Measurements from ENCODE around the gene KCMF1.

The KCMF1 gene

DNA sequence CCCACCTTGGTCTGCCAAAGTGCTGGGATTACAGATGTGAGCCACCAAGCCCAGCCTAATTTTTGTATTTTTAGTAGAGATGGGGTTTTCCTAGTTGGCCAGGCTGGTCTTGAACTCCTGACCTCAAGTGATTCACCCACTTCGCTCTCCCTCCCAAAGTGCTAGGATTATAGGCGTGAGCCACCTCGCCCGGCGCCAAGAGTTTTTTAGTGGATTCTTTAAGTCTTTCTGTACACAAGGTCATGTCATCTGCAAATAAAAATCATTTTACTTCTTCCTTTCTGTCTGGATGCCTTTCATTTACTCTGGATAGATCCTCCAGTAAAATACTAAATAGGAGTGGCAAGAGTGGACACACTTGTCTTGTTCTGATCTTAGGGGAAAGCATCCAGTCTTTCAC lies 61.7 kb downstream of the KCMF1 start:
- no peak for DNase-seq

DNA sequence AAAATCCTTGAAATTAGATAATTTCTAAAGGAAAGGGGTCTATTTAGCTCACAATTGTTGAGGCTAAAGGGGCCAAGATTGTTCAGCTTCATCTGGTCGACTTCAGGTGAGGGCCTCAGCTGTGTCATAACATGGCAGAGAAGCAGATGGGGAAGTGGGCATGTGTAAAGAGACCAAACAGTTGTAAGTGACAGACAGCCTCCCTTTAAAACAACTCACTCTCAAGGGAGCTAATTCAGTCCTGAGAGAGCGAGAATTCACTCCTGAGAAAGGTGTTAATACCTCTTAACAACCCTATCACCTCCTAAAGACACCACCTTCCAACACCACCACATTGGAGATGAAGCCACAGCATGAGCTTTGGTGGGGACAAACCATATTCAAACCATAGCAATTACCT lies 62.4 kb downstream of the KCMF1 start:
- DNase-seq = no peak

DNA sequence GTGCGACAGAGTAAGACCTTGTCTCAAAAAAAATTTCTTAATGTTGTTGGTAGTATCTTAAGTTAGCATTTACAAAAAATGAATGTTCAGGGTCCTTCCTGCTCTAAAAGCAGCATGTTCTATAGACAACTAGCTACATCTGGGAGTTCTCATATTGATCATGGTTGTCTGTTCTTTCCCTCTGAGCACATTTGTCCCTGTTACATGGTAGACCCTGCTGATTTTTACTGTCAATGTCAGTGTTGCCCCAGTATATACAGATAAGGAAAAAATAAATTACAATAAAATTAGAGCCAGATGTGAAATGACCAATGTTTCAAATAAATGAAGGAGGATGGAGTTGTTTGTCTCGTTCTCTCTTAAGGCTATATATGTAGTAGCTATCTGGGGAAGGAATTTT lies 63.2 kb downstream of the KCMF1 start:
- DNase-seq = no peak

DNA sequence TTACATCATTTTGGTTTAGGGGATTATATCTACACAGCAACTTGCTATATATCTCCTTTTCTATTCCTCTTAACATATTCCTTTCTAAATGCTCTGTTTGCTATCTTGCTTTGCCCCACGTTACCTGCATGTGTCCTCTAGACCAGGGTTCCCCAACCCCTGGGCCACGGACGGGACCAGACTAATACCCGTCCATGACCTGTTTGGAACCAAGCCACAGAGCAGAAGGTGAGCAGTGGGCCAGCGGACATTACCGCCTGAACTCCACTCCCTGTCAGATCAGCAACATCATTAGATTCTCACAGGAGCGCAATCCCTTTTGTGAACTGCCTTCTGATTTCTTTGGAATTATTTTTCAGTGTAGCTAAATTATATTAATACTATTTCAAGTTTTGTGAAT lies 66.7 kb downstream of the KCMF1 start:
- DNase-seq = no peak

DNA sequence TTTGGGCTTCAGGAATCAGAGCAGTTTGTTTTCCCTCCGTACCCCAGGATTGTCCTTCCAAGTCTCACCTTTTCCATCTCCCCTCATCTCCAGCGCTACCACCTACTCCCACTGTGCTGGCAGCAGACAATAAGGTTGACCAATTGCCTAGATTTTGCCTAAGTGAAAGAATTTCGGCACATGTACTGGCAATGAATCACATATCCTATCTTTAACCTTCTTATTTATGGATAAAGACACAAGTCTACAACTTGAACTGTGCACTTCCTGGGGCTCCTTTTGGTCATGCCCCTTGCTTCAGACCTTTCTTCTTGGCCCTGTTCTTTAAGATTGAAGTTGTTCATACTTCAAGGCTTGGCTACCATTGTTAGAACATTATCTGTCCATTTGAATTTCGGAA lies 71.4 kb downstream of the KCMF1 start:
- DNase-seq = no peak

DNA sequence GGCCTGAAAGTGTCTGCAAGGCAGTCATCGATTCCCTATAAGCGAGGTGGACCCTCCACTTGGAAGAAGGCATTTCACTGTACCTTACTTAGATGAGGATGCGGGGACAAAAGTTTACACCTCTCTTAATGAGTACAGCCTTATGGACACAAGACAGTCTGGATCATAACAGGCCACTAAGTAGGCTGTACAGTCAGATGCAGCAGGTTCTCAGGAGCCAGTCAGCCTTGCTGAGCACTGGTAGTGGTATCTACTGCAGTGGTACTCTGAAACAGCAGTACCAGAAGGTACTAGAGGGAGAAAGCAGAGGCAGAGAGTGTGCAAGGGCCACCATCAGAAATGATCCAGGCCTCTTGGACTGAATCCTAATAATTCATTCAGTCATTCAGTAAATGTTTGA lies 77.6 kb downstream of the KCMF1 start:
- DNase-seq = no peak

DNA sequence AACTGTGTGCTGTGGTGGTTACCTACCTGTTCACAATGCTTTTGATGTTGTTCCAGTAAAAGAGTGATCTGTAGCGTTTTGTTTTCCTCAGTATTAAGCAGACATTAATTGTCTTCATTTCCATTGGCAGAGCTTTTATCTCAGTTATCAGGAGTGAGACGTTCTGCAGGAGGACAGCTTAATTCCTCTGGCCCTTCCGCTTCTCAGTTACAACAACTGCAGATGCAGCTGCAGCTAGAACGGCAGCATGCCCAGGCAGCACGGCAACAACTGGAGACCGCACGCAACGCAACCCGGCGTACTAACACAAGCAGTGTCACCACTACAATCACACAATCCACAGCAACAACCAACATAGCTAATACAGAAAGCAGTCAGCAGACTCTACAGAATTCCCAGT lies 78.3 kb downstream of the KCMF1 start:
- no peak for DNase-seq

DNA sequence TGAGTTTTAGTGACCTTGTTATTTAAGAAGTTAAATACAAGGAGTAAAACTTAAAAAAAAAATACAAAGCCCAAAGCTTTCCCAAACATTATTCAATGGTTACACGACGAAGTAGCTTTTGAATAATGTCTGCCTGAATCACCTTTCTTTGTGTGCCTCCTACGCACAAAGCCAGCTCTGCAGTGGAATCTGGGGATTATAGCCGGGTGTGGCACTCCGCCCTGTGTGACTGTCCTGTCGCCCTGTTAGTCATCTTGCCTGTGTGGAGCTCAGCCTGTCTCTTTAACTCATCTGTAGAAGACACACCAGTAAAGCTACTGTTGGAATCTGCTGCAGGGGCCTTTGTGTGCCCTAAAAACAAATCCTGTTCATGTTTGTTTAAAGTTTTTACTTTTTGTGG lies 82.8 kb downstream of the KCMF1 start:
- no peak for DNase-seq

DNA sequence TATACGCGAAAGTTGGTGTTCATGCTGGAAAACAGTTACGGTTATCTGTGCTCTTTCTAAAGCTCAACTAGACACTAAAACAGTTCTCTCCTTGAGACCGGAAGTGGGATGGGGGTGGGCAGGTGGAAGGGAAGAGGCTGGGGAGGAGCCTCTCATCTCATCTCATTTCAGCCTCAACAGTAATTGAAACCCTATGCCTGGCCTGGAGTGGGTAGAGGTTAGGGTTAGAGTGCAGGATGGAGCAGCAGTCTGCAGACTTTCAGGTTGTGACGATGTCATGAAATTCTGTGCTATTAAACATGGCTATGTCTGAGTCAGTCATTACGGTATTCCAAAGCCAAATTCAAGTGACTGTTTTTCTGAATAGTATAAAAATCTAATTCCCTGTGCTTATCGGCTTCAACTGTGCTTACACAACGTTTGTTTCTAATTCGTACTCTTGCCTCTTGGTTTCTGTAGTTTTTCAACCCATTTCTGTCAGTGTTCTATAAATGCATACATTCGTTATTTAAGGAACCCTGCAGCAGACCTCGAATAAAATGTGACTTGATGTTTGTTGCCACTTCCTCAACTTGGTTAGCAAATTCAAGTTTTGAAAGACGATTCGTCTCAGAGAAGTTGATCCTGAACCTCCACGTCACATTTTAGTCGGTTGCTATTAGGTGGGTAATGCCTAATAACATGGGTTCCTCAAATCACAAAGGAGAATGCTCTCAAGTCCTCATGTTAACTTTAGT lies 86.4 kb downstream of the KCMF1 start:
- DNase-seq = peak; percentile 72

DNA sequence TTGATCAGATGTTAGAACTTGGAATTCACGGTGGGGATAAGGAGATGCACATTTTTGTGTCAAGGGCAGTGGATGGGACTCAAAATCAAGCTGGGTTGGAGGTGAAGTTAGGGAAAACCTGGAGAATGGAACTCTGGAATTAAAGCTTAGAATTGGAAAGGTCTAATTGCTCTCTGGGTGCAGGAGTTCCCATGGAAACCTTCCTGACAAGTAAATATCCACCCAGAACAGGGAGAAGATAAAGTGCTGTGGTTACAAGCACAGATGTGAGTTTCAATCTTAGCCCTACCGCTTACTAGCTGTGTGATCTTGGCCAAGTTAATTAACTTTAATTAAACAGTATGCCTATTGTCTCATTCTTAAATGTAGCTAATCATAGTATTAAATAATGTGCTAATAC lies 90.9 kb downstream of the KCMF1 start:
- no peak for DNase-seq

DNA sequence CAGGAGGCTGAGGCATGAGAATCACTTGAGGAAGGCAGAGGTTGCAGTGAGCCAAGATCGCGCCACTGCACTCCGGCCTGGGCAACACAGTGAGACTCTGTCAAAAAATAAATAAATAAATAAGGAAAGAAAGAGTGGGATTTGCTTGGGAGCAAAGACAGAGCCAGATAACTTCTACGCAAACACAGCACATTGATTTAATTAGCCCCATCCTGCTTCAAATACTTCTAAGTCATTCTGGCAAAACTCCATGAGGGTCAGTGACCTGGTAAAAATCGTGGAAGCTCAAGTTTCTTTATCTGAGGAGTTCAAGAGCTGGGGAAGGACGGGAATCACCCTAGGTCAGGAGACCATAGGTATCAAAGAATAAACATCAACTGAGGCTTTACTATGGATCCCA lies 91.6 kb downstream of the KCMF1 start:
- no peak for DNase-seq

DNA sequence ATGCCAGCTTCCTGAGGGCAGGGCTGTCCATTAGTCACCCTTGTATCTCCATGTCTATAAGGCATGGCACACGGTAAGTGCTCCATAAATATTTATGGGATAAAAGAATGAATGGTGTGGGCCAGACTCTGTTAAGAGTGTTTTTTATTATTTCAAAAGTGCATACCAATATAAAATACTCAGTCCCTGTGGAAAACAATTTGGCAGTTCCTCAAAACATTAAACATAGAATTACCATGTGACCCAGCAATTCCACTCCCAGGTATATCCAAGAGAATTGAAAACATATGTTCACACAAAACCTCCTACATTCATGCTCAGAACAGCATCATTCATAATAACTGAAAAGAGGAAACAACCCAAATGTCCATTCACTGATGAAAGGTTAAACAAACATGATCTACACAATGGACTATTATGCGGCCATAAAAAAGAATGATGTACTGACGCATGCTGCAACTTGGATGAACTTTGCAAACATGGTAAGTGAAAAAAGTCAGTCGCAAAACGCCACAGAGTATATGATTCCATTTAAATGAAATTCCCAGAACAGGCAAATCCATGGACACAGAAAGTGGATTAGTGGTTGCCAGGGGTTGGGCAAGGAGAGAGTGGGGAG lies 93.1 kb downstream of the KCMF1 start:
- no peak for DNase-seq

DNA sequence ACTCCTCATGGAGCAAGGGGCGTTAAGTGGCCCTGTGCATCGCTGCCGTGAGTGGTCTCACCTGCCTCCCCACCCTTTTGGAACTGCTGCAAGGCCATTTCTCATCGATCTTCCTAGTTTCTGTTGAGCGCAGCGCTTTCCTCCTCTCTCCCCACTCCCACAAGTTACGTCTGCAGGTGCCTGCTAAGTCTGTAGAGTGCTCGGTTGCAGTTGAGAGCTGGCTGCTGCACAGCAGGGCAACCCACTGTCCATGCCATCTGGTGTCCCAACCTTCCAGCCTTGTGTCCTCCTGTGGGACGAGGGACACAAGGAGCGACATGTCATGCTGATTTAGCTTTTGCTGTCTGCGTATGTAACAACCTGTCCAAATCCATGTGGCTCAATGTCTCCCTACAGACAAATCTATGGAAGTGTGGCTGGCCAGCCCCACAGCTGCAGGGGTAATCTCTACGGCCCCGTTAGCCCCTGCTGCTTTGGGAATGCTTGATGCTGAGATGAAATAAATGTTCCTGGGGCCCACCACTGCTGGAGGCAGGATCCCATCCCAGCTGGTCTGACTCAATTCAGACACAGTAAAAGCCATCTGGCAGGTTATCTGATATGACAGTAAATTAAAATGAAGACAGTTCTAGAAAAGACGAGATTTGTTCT lies 94.1 kb downstream of the KCMF1 start:
- no peak for DNase-seq

DNA sequence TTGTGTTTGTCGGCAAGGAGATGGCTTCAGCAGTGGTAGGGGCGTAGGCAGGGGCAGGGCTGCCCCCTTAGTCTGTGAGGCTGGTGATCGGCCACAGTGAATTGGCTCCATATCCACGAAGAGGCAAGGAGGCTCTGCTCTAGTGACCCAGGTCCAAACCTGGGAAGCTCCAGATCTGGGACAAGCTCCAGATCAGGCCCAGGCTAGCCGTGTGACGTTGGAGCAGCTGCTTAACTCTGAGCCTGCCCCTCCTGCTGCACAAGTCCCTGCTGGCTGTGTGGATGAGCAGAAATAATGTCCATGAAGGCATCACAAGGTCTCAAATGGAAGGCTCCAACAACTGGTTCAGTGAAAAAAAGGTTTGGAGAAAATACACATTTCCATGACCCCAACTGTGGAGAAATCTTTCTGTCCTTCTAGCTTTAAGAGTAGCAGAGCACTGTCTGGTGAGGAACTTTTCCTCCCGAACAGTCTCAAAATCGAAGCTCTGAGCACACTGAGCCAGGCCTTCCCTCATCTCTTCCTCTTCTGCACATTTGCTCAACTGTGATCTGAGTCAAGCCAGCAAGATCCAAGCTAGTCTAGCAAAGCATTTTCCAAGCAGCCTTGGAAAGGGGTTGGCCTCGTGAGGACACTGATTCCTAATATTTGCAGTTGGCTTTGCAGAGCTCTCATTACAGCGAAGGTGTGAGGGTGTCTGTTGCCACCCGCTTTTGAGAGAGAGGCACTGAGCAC lies 95.2 kb downstream of the KCMF1 start:
- DNase-seq = no peak

DNA sequence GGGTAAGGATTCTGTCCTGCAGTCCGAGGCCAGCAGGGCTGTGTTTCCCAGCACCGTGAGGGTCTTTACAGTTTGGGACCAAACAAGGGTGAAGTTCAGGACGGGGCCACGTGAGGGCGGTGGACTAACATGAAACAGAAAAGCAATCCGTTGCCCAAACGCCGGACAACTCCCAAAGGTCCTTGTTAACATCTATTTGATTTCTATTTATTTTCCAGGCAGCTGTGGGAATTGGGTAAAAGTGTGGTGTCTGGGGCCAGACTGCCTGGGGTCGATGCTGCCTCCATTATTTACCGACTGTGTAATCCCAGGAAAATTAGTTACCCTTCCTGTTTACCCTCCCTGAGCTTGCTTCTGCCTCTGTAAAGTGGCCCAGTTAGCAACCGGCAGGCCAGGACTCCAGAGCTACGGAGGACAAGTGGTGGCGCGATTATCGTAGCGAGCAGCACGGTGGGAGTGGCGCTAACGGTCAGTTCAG lies 96.0 kb downstream of the KCMF1 start:
- DNase-seq = peak; percentile 77

DNA sequence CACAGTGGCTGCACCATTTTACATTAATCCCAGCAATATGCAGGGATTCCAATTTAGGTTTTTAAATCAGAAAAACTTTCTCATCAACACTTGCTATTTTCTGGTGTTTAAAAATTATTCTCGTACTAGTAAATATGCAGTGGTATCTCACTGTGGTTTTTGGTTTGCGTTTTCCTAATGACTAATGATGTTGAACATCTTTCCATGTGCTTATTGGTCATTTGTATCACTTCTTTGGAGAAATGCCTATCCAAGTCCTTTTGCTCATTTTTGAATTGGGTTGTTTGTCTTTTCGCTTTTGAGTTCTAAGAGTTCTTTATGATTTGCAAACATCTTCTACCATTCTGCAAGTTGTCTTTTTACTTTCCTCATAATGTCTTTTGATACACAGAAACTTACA lies 100.1 kb downstream of the KCMF1 start:
- DNase-seq = no peak

DNA sequence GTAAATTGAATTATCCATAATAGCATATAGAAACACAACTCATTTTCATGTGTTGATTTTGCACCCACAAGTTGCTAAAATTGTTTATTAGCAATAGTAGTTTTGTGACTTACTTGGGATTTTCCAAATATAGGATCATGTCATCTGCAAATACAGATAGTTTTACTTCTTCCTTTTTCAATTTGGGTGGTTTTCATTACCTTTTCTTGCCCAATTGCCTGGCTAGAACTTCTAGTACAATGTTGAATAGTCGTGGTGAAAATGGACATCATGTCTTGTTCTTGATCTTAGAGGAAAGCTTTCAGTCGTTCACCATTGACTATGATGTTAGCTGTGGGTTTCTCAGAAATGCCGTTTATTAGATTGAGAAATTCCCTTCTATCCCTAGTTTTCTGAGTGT lies 102.1 kb downstream of the KCMF1 start:
- DNase-seq = no peak

DNA sequence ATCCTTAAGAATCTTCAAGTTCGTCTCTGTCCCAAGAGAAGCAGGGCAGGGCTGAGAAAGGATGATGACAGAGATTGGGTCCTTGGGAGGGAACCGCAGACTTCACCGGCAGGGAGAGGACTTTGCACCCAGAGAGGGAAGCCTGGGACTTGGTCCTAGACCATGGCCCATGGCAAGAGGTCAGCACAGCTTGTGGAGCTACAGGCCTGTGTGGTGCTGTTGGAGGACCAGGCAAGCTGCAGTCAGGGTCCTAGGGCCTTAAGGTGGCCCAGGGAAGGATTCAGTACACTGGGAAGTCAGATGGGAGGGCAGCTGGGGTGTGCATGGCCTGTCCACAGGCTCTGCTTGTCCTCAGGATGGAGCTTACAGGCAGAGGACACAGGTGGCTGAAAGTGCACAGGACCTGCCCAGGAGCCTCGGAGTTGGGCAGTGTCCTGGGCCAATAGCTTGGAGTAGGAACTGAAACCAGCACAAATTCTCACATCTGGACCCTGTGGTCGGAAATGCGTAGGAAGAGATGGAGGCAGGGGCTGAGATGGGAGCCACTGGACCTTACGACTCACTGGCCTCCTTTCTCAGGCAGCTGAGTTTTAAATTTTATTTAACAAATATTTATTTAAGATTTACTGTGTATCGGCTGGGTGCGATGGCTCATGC lies 105.8 kb downstream of the KCMF1 start:
- no peak for DNase-seq

DNA sequence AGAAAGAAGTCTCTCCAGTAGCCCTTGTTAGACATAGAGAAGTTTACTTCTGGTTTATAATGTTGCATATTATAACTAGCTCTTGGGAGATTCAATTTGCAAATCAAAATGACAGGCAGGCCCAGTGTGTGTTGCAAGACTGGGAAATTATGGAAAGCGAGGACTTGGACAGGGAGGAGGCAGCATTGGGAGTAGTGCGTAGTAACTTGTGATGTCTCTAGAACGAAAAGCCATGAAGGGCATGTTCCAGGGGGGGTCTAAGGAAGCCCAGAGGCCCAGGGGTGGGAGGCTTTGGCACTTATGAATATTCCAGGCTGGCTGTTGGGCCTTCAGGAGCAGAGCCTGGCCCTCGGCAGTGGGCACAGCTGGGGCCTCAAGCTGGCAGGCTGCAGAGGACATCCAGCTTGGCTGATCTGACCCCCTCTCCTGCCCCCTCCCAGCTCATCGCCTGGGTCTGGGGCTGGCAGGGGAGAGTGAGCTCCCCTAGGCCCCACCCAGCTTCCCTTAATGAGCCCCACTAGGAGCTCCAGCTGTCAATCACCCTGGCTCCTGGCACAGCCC lies 107.0 kb downstream of the KCMF1 start:
- DNase-seq = no peak

DNA sequence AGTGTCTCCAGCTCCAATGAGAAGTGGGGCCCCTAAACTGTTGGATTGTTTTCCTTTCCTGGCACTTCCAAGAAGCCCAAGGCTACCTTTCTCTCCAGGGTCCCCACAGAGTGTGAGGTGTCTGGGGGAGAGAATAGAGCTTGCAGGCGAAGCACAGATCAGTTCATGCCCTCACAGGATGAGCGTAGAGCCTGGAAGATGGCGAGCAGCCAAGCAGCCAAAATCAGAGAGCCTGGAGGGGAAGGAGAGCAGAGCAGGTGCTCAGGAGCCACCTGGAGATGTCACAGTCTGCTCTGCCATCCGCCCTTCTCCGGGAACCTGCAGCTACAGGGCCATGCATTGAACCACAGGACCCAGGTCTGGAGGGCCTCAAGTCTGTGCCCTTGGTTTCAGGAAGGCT lies 107.6 kb downstream of the KCMF1 start:
- DNase-seq = no peak

DNA sequence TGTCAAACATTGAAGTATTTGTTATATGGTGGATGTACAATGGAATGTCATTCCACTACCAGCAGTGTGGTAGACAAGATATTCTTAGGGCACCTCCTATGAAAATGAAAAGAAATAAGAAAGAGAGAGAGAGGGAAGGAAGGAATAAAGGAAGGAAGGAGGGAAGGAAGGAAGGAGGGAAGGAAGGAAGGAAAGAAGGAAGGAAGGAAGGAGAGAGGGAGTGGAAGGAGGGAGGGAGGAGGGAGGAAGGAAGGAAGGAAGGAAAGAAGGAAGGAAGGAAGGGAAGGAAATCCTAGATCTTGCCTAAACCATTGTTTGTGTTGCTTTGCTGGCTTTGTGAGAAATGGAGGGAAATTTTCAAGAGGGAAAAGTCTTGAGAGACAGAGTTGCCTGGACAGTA lies 112.1 kb downstream of the KCMF1 start:
- no peak for DNase-seq

DNA sequence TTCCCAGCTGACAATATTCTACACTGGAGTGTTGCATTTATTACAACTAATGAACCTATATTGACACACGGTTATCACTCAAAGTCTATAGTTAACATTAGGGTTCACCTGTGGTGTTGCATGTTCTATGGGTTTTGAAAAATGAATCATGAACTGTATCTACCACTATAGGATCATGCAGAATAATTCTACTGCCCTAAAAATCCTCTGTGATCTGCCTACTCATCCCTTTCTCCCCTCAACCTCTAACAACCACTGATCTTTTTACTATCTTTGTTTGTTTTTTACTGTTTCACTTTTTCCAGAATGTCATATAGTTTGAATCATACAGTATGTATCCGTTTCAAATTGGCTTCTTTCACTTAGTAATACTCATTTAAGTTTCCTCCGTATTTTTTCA lies 114.6 kb downstream of the KCMF1 start:
- DNase-seq = no peak

DNA sequence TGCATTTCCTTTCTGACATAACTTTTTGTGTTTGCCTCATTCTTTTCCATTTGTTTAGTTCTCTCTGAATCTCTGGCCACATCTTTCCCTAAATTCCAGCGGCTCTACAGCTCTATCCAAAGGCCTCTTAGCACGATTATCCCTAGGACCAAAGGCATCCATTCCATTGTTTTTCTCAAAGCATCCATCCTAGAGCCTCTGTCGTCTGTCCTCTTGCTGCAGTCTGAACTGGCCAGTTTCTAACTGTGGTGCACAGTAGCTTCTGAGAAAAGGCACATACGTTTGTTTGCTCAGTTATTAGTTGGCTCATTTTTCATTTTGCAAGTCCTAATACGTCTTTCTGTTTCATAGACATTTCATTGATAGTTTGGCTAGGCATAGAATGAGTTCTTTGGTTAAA lies 116.6 kb downstream of the KCMF1 start:
- DNase-seq = no peak
